Naive thymus-derived CD4-positive, alpha-beta T cell (primary cell): ENCODE results near the gene SERINC5. TPM values are rescaled to one million over a fixed set of nuclear protein-coding genes. Genes with fewer than 3 reads are reported as not detected.

Source experiments
- ATAC-seq: fragments of 150-1000 bp; cut with Tn5 transposase; 2 replicates; pipeline ENCODE4 v1.10.0; 2021; ENCODE audit warnings: mild to moderate bottlenecking, moderate library complexity
- CTCF ChIA-PET: fragments of 350-600 bp; sonication (Branson Sonifier 250); formaldehyde crosslinking; loops from one replicate; lab custom pipeline; 2021; ENCODE audit warnings: antibody characterized with exemption; lab: Charles Lee
- POLR2A ChIA-PET: fragments of 350-600 bp; sonication (Branson Sonifier 250); formaldehyde crosslinking; loops from one replicate; lab custom pipeline; 2021; ENCODE audit warnings: antibody characterized with exemption, inconsistent platforms; lab: Charles Lee
- DNase-seq, 9 donors: peaks; one replicate each; pipeline versions ENCODE4 v3.0.0 to v3.0.0-alpha.2; 2020 to 2022; ENCODE audit warnings: mixed read lengths in 1 of 9
- H3K27ac ChIP-seq: one replicate; pipeline ENCODE4 v1.7.0; 2013; ENCODE audit warnings: mild to moderate bottlenecking, low read depth, low read length, moderate library complexity
- H3K27me3 ChIP-seq, 2 donors: one replicate each; pipeline ENCODE4 v1.7.0; 2013; ENCODE audit warnings: low read length in 2 of 2, mild to moderate bottlenecking in 2 of 2, moderate library complexity in 2 of 2; ENCODE audit not compliant: control insufficient read depth in 2 of 2, insufficient read depth in 2 of 2
- H3K36me3 ChIP-seq, 3 experiments: 1 replicate in 2 of 3; 2 replicates in 1 of 3; pipeline ENCODE4 v1.7.0; 2013; ENCODE audit warnings: low read length in 3 of 3, mild to moderate bottlenecking in 3 of 3, moderate library complexity in 1 of 3; ENCODE audit not compliant: insufficient read depth in 3 of 3, control insufficient read depth in 2 of 3
- H3K4me1 ChIP-seq, 2 donors: one replicate each; pipeline ENCODE4 v1.7.0; 2013; ENCODE audit warnings: low read length in 2 of 2, mild to moderate bottlenecking in 2 of 2, moderate library complexity in 1 of 2; ENCODE audit not compliant: control insufficient read depth in 2 of 2, insufficient read depth in 2 of 2
- H3K4me3 ChIP-seq: 2 replicates; pipeline ENCODE4 v1.7.0; 2013; ENCODE audit warnings: mild to moderate bottlenecking, low read length
- H3K9me3 ChIP-seq, 3 experiments: 1 replicate in 2 of 3; 2 replicates in 1 of 3; pipeline ENCODE4 v1.7.0; 2013; ENCODE audit warnings: low read length in 3 of 3; ENCODE audit not compliant: control insufficient read depth in 2 of 3
- H3K27ac Mint-ChIP-seq, 9 donors: one replicate each; pipeline ENCODE4 v1.8.0; 2020 to 2022; ENCODE audit warnings: mixed read lengths in 9 of 9, mild to moderate bottlenecking in 8 of 9, moderate library complexity in 5 of 9, inconsistent platforms in 2 of 9
- H3K27me3 Mint-ChIP-seq, 5 donors: one replicate each; pipeline ENCODE4 v1.8.0; 2021 to 2022; ENCODE audit warnings: mixed read lengths in 5 of 5, mild to moderate bottlenecking in 1 of 5
- H3K36me3 Mint-ChIP-seq, 5 donors: one replicate each; pipeline ENCODE4 v1.8.0; 2020 to 2022; ENCODE audit warnings: mixed read lengths in 5 of 5, mild to moderate bottlenecking in 3 of 5, inconsistent platforms in 1 of 5
- H3K4me1 Mint-ChIP-seq, 7 donors: one replicate each; pipeline ENCODE4 v1.8.0; 2020 to 2022; ENCODE audit warnings: mixed read lengths in 7 of 7, mild to moderate bottlenecking in 3 of 7, inconsistent platforms in 1 of 7
- H3K4me3 Mint-ChIP-seq, 10 donors: one replicate each; pipeline ENCODE4 v1.8.0; 2020 to 2022; ENCODE audit warnings: mild to moderate bottlenecking in 10 of 10, mixed read lengths in 10 of 10, moderate library complexity in 6 of 10, inconsistent platforms in 2 of 10
- H3K9me3 Mint-ChIP-seq, 11 donors: one replicate each; pipeline ENCODE4 v1.8.0; 2020 to 2022; ENCODE audit warnings: mixed read lengths in 11 of 11, mild to moderate bottlenecking in 4 of 11, inconsistent platforms in 1 of 11, moderate library complexity in 1 of 11
- intact Hi-C, 2 donors: fragments of 100-400 bp; cut with micrococcal nuclease; formaldehyde crosslinking; loops; one replicate each; pipeline ENCODE4 v1.15.1; 2023
- polyA plus RNA-seq, 2 donors: library from polyadenylated mRNA; unstranded; fragments of 300-500 nt; fragmentation: Illumina TruSeq; gene quantifications; one replicate each; pipeline ENCODE4 v1.2.3, GENCODE V29; 2021
- total RNA-seq, 6 experiments: library from RNA in 5 of 6; stranded (reverse) in 5 of 6; gene quantifications; 1 replicate in 5 of 6; 2 replicates in 1 of 6; pipeline ENCODE4 v1.2.3 and lab custom pipeline; 2021 to 2026

Gene SERINC5
- total and polyA plus RNA-seq, 7 experiments from 2014 or later = 34.3 to 164 (median 101) TPM

DNA sequence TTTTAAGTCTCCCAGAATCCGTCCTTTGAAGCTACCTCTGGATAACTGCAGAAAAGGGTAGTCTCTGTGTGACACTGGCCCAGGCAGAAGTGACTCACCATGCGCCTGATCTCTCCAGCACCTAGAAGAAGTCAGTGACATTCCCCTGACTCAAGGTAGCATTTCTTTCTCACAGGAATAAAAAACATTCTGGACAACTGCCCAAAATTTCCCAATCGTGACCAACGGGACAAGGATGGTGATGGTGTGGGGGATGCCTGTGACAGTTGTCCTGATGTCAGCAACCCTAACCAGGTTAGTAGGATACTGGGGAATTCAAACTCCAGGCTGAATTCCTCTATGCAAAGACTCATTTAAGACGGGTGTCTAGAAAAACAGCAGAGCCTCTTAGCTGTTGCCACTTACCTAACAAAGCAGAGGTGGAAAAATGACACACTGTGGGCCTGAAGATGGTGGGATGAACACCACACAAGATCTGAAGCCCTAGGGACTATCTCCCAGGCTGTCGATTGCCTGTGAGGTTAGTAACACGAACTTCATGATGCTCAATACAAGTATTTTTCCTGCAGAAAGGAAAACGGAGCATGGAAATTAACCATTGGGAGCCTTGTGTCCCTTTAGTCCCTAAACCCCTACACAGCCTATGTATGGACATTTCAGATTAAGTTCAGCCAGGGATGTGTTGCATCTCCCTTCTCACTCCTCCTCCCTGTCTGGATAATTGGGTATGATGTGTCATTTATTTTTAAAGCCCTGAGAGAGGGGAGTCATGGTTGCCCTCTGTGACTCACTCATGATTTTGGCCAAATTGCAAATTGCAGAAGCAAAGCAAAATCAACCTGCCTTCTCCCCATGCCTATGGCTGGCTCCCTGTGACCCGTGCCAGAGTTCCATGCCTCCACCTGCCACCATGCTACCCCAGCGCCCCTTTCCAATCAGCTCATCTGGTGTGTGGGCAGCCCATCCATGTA is 183.5 kb downstream of the SERINC5 start:
- Histone ChIP-seq H3K27me3 (no peaks in the 10 kb centered on the region), H3K27ac (no peak overlapping the region), H3K4me3 (no peak overlapping the region), H3K9me3 (no peaks in the 10 kb centered on the region), H3K4me1 (no peaks in the 10 kb centered on the region), H3K36me3 (peaks cover 0 to 6% (median 0%) of the 10 kb centered on the region in 3 experiments)
- H3K4me3 Mint-ChIP-seq = no peak overlapping the region
- peaks cover 0 to 14% (median 0%) of the 10 kb centered on the region in 7 donors for H3K4me1 Mint-ChIP-seq
- intact Hi-C loops = no loop called here
- H3K27me3 Mint-ChIP-seq = no peaks in the 10 kb centered on the region
- CTCF ChIA-PET = interaction anchor here (2.4 kb wide), 1 partner anchor 11 kb away, joined by 7 read pairs; no protein-coding TSS in a partner anchor
- POLR2A ChIA-PET = no interaction called here
- H3K27ac Mint-ChIP-seq = peak overlapping the region in 1 of 9 donors; percentile 41
- no peaks in the 10 kb centered on the region for H3K9me3 Mint-ChIP-seq
- H3K36me3 Mint-ChIP-seq = peaks cover 0 to 43% (median 17%) of the 10 kb centered on the region in 5 donors
- DNase-seq = no peak
- peak; percentile 26 for ATAC-seq

DNA sequence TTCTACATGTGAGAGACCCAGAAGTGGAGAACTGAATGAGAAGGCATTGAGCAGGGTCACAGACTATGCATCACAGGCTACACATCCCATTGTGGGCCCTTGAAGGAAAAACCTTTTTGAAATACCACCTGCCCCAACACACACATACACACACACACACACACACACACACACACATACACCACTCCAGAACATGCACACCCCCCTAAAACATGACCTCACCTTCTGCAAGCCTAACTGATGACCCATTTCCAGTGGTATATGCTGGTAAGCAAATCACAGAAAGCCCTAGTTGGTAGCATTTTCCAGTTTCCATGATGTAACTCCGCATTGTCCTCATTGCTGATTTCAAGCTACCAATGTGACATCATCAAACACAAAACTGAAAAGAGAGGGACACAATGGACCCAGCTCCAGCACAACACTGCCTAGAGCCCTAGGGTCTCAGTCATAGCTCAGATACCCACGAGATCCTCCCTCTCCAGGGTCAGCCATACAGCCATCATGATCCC is 184.3 kb downstream of the SERINC5 start:
- CTCF ChIA-PET = interaction anchor here (2.4 kb wide), 1 partner anchor 12 kb away, joined by 7 read pairs; no protein-coding TSS in a partner anchor
- H3K27ac Mint-ChIP-seq = peak overlapping the region in 1 of 9 donors; percentile 8

DNA sequence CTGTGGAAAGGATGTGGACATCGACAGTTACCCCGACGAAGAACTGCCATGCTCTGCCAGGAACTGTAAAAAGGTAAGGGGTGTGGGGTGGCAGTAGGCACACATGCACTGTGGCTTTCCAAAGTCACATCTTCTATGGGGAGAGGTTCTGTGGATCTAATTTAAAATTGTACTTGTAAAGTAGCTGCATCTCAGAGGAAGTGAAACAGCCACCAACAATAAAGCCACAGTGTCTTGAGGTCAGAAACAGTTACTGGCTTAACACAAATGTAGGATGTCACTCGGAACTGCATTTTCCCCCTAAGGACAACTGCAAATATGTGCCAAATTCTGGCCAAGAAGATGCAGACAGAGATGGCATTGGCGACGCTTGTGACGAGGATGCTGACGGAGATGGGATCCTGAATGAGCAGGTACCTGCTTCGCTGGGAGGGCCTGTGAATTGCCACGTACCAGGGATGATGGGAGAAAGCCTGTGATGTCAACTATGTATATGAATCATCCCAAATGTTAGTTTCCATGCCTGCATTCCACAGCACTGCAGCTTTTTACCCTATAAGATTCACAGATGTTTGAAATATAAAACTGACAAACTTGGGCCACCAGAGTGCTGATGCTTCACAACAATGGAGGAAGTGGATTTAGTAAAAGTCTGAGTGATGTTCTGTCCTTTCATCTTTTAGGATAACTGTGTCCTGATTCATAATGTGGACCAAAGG is 185.4 kb downstream of the SERINC5 start:
- peak; percentile 45 for ATAC-seq
- DNase-seq = no peak
- Histone ChIP-seq H3K27ac (no peak overlapping the region), H3K27me3 (no peaks in the 10 kb centered on the region), H3K9me3 (no peaks in the 10 kb centered on the region), H3K4me1 (no peaks in the 10 kb centered on the region), H3K4me3 (no peak overlapping the region), H3K36me3 (no peaks in the 10 kb centered on the region)
- Mint-ChIP-seq H3K27me3 (no peaks in the 10 kb centered on the region), H3K27ac (peak overlapping the region in 2 of 9 donors; percentile 16 to 20), H3K4me3 (no peak overlapping the region), H3K36me3 (peaks cover 0 to 48% (median 19%) of the 10 kb centered on the region in 5 donors), H3K4me1 (peaks cover 0 to 14% (median 0%) of the 10 kb centered on the region in 7 donors), H3K9me3 (no peaks in the 10 kb centered on the region)
- ChIA-PET POLR2A (no interaction called here), CTCF (no interaction called here)
- intact Hi-C loops = no loop called here

More for the DNA sequence above, 184.3 kb downstream of the SERINC5 start:
- Histone ChIP-seq H3K4me3 (no peak overlapping the region), H3K36me3 (no peaks in the 10 kb centered on the region), H3K27ac (no peak overlapping the region), H3K27me3 (no peaks in the 10 kb centered on the region), H3K9me3 (no peaks in the 10 kb centered on the region), H3K4me1 (no peaks in the 10 kb centered on the region)
- intact Hi-C loops = no loop called here
- Mint-ChIP-seq H3K36me3 (peaks cover 0 to 43% (median 19%) of the 10 kb centered on the region in 5 donors), H3K4me3 (no peak overlapping the region), H3K9me3 (no peaks in the 10 kb centered on the region), H3K27me3 (no peaks in the 10 kb centered on the region), H3K4me1 (peaks cover 0 to 14% (median 0%) of the 10 kb centered on the region in 7 donors)
- ATAC-seq (no peak), DNase-seq (no peak)
- POLR2A ChIA-PET = no interaction called here

DNA sequence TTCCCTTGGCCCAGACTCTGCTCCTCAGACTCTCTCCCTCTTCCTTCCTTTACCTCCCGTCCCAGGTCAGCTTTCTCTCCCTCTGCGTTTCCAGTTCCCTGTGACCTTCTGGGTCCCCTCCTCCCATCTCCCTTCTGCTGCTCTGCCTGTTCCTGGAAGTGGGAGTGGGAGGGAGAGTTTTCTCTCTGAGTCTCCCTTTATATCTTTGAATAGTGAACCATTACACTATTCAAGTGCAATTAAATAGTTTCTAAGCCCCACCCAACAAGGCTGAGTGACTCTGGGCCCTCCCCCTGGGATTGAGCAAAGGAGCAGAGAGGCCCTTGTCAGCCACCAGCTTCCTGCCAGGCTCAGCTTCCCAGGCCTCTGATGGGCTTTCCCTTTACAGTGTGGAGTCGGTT is 185.9 kb downstream of the SERINC5 start:
- intact Hi-C loops = no loop called here
- Mint-ChIP-seq H3K27me3 (no peaks in the 10 kb centered on the region), H3K4me1 (peaks cover 0 to 14% (median 0%) of the 10 kb centered on the region in 7 donors), H3K4me3 (no peak overlapping the region), H3K36me3 (peaks cover under 1 to 47% (median 23%) of the 10 kb centered on the region in 5 donors), H3K9me3 (no peaks in the 10 kb centered on the region), H3K27ac (no peak overlapping the region)
- DNase-seq = no peak
- no peak overlapping the region for H3K4me3 ChIP-seq
- CTCF ChIA-PET = interaction anchor here (0.7 kb wide), 1 partner anchor 13 kb away, joined by 3 read pairs; no protein-coding TSS in a partner anchor
- no peak overlapping the region for H3K27ac ChIP-seq
- POLR2A ChIA-PET = no interaction called here
- no peaks in the 10 kb centered on the region for H3K36me3 ChIP-seq
- no peaks in the 10 kb centered on the region for H3K4me1 ChIP-seq
- no peaks in the 10 kb centered on the region for H3K27me3 ChIP-seq
- peak; percentile 27 for ATAC-seq
- no peaks in the 10 kb centered on the region for H3K9me3 ChIP-seq

DNA sequence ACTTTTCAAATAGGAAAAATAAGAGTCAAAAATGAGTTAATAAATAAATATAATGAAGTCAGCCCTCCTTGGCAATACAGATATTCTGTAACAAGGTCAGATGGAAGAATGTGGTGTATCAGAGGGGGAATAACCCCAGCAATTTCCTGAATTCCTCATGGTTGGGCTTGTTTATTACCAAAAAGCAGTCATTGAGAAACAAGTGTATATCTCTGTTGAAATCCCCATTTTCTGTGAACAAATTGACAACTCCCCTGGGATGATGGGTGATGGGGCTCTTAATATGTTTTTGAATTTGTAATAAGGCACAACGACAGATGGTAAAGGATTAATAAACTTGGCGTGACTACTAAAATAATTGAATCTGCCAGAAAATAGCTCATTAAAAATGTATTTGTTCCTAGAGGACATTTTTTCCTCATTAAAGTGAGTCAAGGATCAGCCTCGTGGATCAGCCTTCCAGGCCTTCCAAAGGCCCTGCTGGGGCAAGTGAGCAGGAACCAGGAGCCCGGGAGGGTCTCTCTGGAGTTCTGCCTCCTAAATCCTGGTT is 186.5 kb downstream of the SERINC5 start:
- Mint-ChIP-seq H3K4me1 (peaks cover 0 to 14% (median 0%) of the 10 kb centered on the region in 7 donors), H3K9me3 (no peaks in the 10 kb centered on the region), H3K27ac (no peak overlapping the region), H3K27me3 (no peaks in the 10 kb centered on the region), H3K36me3 (peaks cover 3 to 50% (median 27%) of the 10 kb centered on the region in 5 donors), H3K4me3 (no peak overlapping the region)
- Histone ChIP-seq H3K27ac (no peak overlapping the region), H3K27me3 (no peaks in the 10 kb centered on the region), H3K4me3 (no peak overlapping the region), H3K4me1 (no peaks in the 10 kb centered on the region), H3K36me3 (no peaks in the 10 kb centered on the region), H3K9me3 (no peaks in the 10 kb centered on the region)
- ATAC-seq = no peak
- intact Hi-C loops = no loop called here
- no peak for DNase-seq
- ChIA-PET POLR2A (interaction anchor here (0.6 kb wide), 1 partner anchor 258 kb away, joined by 3 read pairs; no protein-coding TSS in a partner anchor), CTCF (interaction anchor here (0.7 kb wide), 1 partner anchor 14 kb away, joined by 3 read pairs; no protein-coding TSS in a partner anchor)

DNA sequence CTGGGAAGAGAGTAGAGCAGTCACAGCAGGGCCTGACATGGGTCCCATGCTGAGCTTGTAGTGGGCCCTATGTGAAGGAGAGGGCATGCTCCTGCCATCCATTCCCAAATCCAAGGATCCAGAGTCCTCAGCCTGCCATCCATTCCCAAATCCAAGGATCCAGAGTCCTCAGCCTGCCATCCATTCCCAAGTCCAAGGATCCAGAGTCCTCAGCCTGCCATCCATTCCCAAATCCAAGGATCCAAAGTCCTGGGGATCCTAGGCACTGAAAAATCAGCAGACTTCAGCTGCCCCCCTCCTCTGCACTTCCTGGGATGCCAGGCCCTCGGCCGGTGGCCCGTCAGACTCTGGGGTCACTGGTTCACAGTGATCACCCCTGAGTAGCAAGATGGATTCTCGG is 187.1 kb downstream of the SERINC5 start:
- Mint-ChIP-seq H3K4me1 (peaks cover 0 to 14% (median 0%) of the 10 kb centered on the region in 7 donors), H3K27me3 (no peaks in the 10 kb centered on the region), H3K27ac (no peak overlapping the region), H3K9me3 (no peaks in the 10 kb centered on the region), H3K36me3 (peaks cover 3 to 54% (median 27%) of the 10 kb centered on the region in 5 donors), H3K4me3 (no peak overlapping the region)
- Histone ChIP-seq H3K27ac (no peak overlapping the region), H3K9me3 (no peaks in the 10 kb centered on the region), H3K4me3 (no peak overlapping the region), H3K4me1 (no peaks in the 10 kb centered on the region), H3K27me3 (no peaks in the 10 kb centered on the region), H3K36me3 (no peaks in the 10 kb centered on the region)
- ChIA-PET POLR2A (interaction anchor here (0.6 kb wide), 1 partner anchor 259 kb away, joined by 3 read pairs; no protein-coding TSS in a partner anchor), CTCF (no interaction called here)
- DNase-seq = no peak
- no peak for ATAC-seq
- intact Hi-C loops = no loop called here
